IMR-90 (cell line): ENCODE data around the gene BRAT1. TPM values are rescaled to one million over a fixed set of nuclear protein-coding genes. Genes with fewer than 3 reads are reported as not detected.

Experiments used
- ATAC-seq: fragments of 200-7000 bp; cut with Tn5 transposase; 2 replicates; pipeline ENCODE4 v1.9.1; 2020; ENCODE audit warnings: low read depth, mild to moderate bottlenecking, moderate library complexity
- BruUV-seq: library from RNA; stranded (reverse); fragments of 400-500 nt; replicated peaks from 2 replicates; lab custom pipeline; 2021; lab: Mats Ljungman, UMichigan
- CTCF ChIA-PET: fragments of 300-600 bp; formaldehyde crosslinking; extraction: SDS; loops from one replicate; lab custom pipeline; 2021; ENCODE audit warnings: antibody characterized with exemption; lab: Yijun Ruan, JAX
- POLR2A ChIA-PET: fragments of 300-600 bp; sonication (Branson Sonifier 250); formaldehyde crosslinking; loops from one replicate; lab custom pipeline; 2022; ENCODE audit warnings: antibody characterized with exemption; ENCODE audit not compliant: unreplicated experiment; lab: Charles Lee
- DNase-seq: peaks from one replicate; pipeline ENCODE4 v3.0.0; 2013
- H2AFZ ChIP-seq: replicated peaks from 2 replicates; pipeline ENCODE3; 2013; ENCODE audit warnings: low read length, mild to moderate bottlenecking; ENCODE audit not compliant: poor library complexity
- H2AK5ac ChIP-seq: 2 replicates; pipeline ENCODE4 v1.6.1; 2013; ENCODE audit warnings: low read depth, low read length, inconsistent platforms
- H2AK9ac ChIP-seq: replicated peaks from 2 replicates; pipeline ENCODE3; 2013; ENCODE audit warnings: mild to moderate bottlenecking, low read depth, low read length, moderate library complexity; ENCODE audit not compliant: poor library complexity
- H2BK120ac ChIP-seq: 2 replicates; pipeline ENCODE4 v1.6.1; 2013; ENCODE audit warnings: low read depth, low read length, inconsistent platforms
- H2BK15ac ChIP-seq: 3 replicates; pipeline ENCODE4 v1.6.1; 2013; ENCODE audit warnings: low read depth, low read length, inconsistent platforms
- H2BK20ac ChIP-seq: 2 replicates; pipeline ENCODE4 v1.6.1; 2013; ENCODE audit warnings: low read depth, mild to moderate bottlenecking, inconsistent platforms, low read length, moderate library complexity
- H2BK5ac ChIP-seq: 2 replicates; pipeline ENCODE4 v1.6.1; 2013; ENCODE audit warnings: mild to moderate bottlenecking, low read depth, low read length, inconsistent platforms; ENCODE audit not compliant: poor library complexity, severe bottlenecking
- H3K14ac ChIP-seq: replicated peaks from 2 replicates; pipeline ENCODE4 v1.6.1; 2013; ENCODE audit warnings: low read depth, low read length, inconsistent platforms
- H3K18ac ChIP-seq: 2 replicates; pipeline ENCODE4 v1.6.1; 2013; ENCODE audit warnings: low read depth, low read length, control low read depth
- H3K23ac ChIP-seq: 2 replicates; pipeline ENCODE4 v1.6.1; 2013; ENCODE audit warnings: low read depth, low read length, inconsistent platforms
- H3K27ac ChIP-seq: 2 replicates; pipeline ENCODE4 v1.5.1; 2013; ENCODE audit warnings: mild to moderate bottlenecking, control low read depth, low read length; ENCODE audit not compliant: insufficient read depth
- H3K27me3 ChIP-seq: 2 replicates; pipeline ENCODE4 v1.6.1; 2013; ENCODE audit warnings: low read length; ENCODE audit not compliant: control insufficient read depth, insufficient read depth
- H3K36me3 ChIP-seq: 2 replicates; pipeline ENCODE4 v1.6.1; 2013; ENCODE audit warnings: low read length, mixed read lengths; ENCODE audit not compliant: control insufficient read depth, insufficient read depth
- H3K4ac ChIP-seq: 2 replicates; pipeline ENCODE4 v1.6.1; 2013; ENCODE audit warnings: low read depth, low read length, inconsistent platforms
- H3K4me1 ChIP-seq: 2 replicates; pipeline ENCODE4 v1.6.1; 2013; ENCODE audit warnings: low read length, mixed read lengths; ENCODE audit not compliant: control insufficient read depth, insufficient read depth
- H3K4me2 ChIP-seq: 2 replicates; pipeline ENCODE4 v1.6.1; 2013; ENCODE audit warnings: low read depth, mild to moderate bottlenecking, control low read depth, low read length, moderate library complexity
- H3K4me3 ChIP-seq: 2 replicates; pipeline ENCODE4 v1.5.1; 2013; ENCODE audit warnings: low read depth, mild to moderate bottlenecking, control low read depth, low read length, moderate library complexity; ENCODE audit not compliant: insufficient read depth
- H3K56ac ChIP-seq: 2 replicates; pipeline ENCODE4 v1.6.1; 2013; ENCODE audit warnings: low read length, inconsistent platforms; ENCODE audit not compliant: insufficient read depth; ENCODE audit errors: extremely low read depth
- H3K79me1 ChIP-seq, 2 experiments: 2 replicates each; pipeline ENCODE4 v1.6.1; 2013; ENCODE audit warnings: low read length in 2 of 2, inconsistent platforms in 1 of 2, low read depth in 1 of 2
- H3K9ac ChIP-seq: 2 replicates; pipeline ENCODE4 v1.6.1; 2013; ENCODE audit warnings: low read depth, low read length, control low read depth
- H3K9me1 ChIP-seq: 2 replicates; pipeline ENCODE4 v1.6.1; 2013; ENCODE audit warnings: low read length, inconsistent platforms; ENCODE audit not compliant: insufficient read depth
- H3K9me3 ChIP-seq: 2 replicates; pipeline ENCODE4 v1.6.1; 2013; ENCODE audit warnings: low read length; ENCODE audit not compliant: control insufficient read depth, insufficient read depth
- H4K20me1 ChIP-seq: 2 replicates; pipeline ENCODE4 v1.6.1; 2013; ENCODE audit warnings: low read length, inconsistent platforms; ENCODE audit not compliant: insufficient read depth
- H4K5ac ChIP-seq: 2 replicates; pipeline ENCODE4 v1.6.1; 2013; ENCODE audit warnings: mild to moderate bottlenecking, low read depth, low read length, control low read depth
- H4K8ac ChIP-seq, 2 experiments: 2 replicates each; pipeline ENCODE4 v1.6.1; 2013; ENCODE audit warnings: low read depth in 2 of 2, low read length in 2 of 2, control low read depth in 1 of 2, inconsistent platforms in 1 of 2
- H4K91ac ChIP-seq: 2 replicates; pipeline ENCODE4 v1.6.1; 2013; ENCODE audit warnings: low read depth, low read length, inconsistent platforms; ENCODE audit not compliant: insufficient read depth
- CEBPB ChIP-seq: IDR thresholded peaks from 2 replicates; pipeline ENCODE4 v1.6.1; 2012; ENCODE audit warnings: low read depth, low read length, improper control_type of control experiment
- WGBS, 2 experiments: methylation state at CpG; one replicate each; pipeline versions ENCODE4 v1.1.5 to v1.1.7; 2013; ENCODE audit warnings: missing lambda C conversion rate in 2 of 2; ENCODE audit not compliant: insufficient read length in 1 of 2; ENCODE audit errors: extremely low coverage in 2 of 2; 5-methylcytosine and 5-hydroxymethylcytosine counted together
- dilution Hi-C: fragments of 300-500 bp; cut with HindIII; formaldehyde crosslinking; loops from one replicate; pipeline ENCODE4 v1.14.3; 2018; ENCODE audit warnings: low sequenced_read_pairs; ENCODE audit not compliant: unreplicated experiment
- in situ Hi-C: fragments of 300-500 bp; cut with MboI; formaldehyde crosslinking; loops from 3 replicates; pipeline ENCODE4 v1.14.3; 2019; ENCODE audit warnings: low sequenced_read_pairs, inconsistent platforms, mixed read lengths
- intact Hi-C: fragments of 100-400 bp; cut with micrococcal nuclease; formaldehyde crosslinking; loops from 2 replicates; pipeline ENCODE4 v1.10.0; 2022
- polyA plus RNA-seq, 3 experiments: library from polyadenylated mRNA; depleted of rRNA; stranded (reverse); fragments of >200 nt; gene quantifications; 2 replicates each; pipeline ENCODE4 v1.2.3, GENCODE V29; 2012; ENCODE audit warnings: low replicate concordance in 1 of 3
- total RNA-seq: library from RNA; depleted of rRNA; stranded (reverse); fragments of >200 nt; gene quantifications from 2 replicates; pipeline ENCODE4 v1.2.3, GENCODE V29; 2012

BRAT1 gene
- total and polyA plus RNA-seq, 2 of the 4 experiments (the other 2 are of a cell fraction): 6.8 to 21.9 TPM

- no peak for TF ChIP-seq CEBPB
- WGBS, 2 experiments: 70% methylated on average over 8 of the region's 25 CpGs; no CpG with 5 or more reads in 1 of the 2 experiments
- Histone ChIP-seq H2AK5ac (no peak overlapping the region), H4K8ac (no peak overlapping the region), H2BK120ac (no peak overlapping the region), H3K27ac (no peak overlapping the region), H4K20me1 (no peaks in the 10 kb centered on the region), H3K9me1 (no peaks in the 10 kb centered on the region), H3K4ac (no peak overlapping the region), H3K27me3 (peaks cover 4% of the 10 kb centered on the region; the same call in 1 of the 2 replicates), H2AK9ac (no peak overlapping the region), H4K5ac (no peak overlapping the region), H3K18ac (no peak overlapping the region), H3K23ac (no peak overlapping the region), H3K4me2 (no peak overlapping the region), H3K36me3 (no peaks in the 10 kb centered on the region), H4K91ac (no peak overlapping the region), H3K56ac (no peak overlapping the region), H3K4me1 (peaks cover 3% of the 10 kb centered on the region; the same call in 1 of the 2 replicates), H3K9me3 (no peaks in the 10 kb centered on the region), H2AFZ (no peak overlapping the region), H3K4me3 (no peak overlapping the region), H3K9ac (no peak overlapping the region), H2BK20ac (no peak overlapping the region), H2BK15ac (no peak overlapping the region), H2BK5ac (no peak overlapping the region), H3K79me1 (no peaks in the 10 kb centered on the region), H3K14ac (no peak overlapping the region)
- ChIA-PET POLR2A (no interaction called here), CTCF (no interaction called here)
- in situ Hi-C loops: no loop called here
- intact Hi-C loops: no loop called here
- BruUV-seq: no TSS peak
- DNase-seq (no peak), ATAC-seq (no peak)
- dilution Hi-C loops: no loop called here
These were observed 52.0 kb downstream of the BRAT1 start for GRCh38 chr7:2503056-2503941.
